ENCODE results near the gene PLEKHF1.

DNA sequence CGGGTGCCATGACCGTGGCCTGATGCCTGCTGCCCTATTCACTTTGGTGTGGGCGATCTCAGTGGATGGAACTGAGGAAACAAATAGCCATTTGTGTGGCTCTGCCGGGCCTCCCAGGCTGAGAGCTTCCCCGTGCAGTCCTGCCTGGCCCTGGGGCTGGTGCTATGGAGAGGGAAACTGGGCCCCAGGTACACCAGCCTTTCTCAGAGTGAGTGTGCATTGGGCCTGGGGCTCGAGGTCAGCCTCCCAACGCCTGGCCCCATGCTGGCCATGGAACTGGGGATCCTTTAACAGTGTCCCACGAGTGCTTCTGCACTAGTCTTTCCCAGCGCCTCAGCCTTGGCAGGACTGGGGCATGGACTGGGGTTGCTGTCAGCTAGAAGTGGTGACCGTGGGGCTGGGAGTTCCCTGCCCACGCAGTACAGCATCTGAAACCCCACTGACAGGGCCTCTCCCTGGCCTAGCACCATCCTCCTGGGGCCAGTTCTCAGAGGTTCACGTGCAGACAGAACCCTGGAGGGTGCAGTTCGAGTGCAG, 10.5 kb downstream of the PLEKHF1 start:
- TF ChIP-seq, protein P1, sequence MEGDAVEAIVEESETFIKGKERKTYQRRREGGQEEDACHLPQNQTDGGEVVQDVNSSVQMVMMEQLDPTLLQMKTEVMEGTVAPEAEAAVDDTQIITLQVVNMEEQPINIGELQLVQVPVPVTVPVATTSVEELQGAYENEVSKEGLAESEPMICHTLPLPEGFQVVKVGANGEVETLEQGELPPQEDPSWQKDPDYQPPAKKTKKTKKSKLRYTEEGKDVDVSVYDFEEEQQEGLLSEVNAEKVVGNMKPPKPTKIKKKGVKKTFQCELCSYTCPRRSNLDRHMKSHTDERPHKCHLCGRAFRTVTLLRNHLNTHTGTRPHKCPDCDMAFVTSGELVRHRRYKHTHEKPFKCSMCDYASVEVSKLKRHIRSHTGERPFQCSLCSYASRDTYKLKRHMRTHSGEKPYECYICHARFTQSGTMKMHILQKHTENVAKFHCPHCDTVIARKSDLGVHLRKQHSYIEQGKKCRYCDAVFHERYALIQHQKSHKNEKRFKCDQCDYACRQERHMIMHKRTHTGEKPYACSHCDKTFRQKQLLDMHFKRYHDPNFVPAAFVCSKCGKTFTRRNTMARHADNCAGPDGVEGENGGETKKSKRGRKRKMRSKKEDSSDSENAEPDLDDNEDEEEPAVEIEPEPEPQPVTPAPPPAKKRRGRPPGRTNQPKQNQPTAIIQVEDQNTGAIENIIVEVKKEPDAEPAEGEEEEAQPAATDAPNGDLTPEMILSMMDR (IDR thresholded peaks at IDR 0.05): no peak
- no peak for TF ChIP-seq EZH2 (IDR thresholded peaks at IDR 0.05; ENCODE audit: borderline replicate concordance, insufficient read depth, low read depth, low read length, poor library complexity, severe bottlenecking)
